Fibroblast of pulmonary artery (primary cell): ENCODE data around the gene UPK1A.

ENCODE experiments used
- DNase-seq: peaks from one replicate; pipeline ENCODE4 v3.0.0-alpha.2; 2010; ENCODE audit warnings: low read depth
- H3K4me3 ChIP-seq: replicated peaks from 2 replicates; pipeline ENCODE4 v1.5.1; 2011; ENCODE audit warnings: low read depth, mild to moderate bottlenecking, control low read depth, low read length, moderate library complexity
- CTCF ChIP-seq: IDR thresholded peaks from 2 replicates; pipeline ENCODE4 v1.5.1; 2011; ENCODE audit warnings: mild to moderate bottlenecking, control low read depth, low read length, inconsistent platforms; ENCODE audit errors: missing control alignments

Gene UPK1A

GRCh38 chr19:35623327-35624010, 42.8 kb upstream of the UPK1A start:
- TF ChIP-seq CTCF: no peak
- no peak for DNase-seq

GRCh38 chr19:35628264-35628564, 38.1 kb upstream of the UPK1A start:
- DNase-seq: no peak
- TF ChIP-seq CTCF: no peak
- H3K4me3 ChIP-seq: peak overlapping the region; percentile 97

More at GRCh38 chr19:35623327-35624010, 42.8 kb upstream of the UPK1A start:
- no peak overlapping the region for H3K4me3 ChIP-seq

- TF ChIP-seq CTCF: no peak
- peak within 1 kb of the TSS; percentile 97 for H3K4me3 ChIP-seq
- DNase-seq: peak; percentile 99
Measured at GRCh38 chr19:35628565-35629331, 37.6 kb upstream of the UPK1A start, which contains the start of gene RBM42. TSS of gene RBM42 (plus strand) at chr19:35629036. CDS start at chr19:35629154, 118 bp downstream.

- DNase-seq: no peak
- H3K4me3 ChIP-seq: peak overlapping the region; percentile 97
- no peak for TF ChIP-seq CTCF
Measured at GRCh38 chr19:35629332-35629633, 37.0 kb upstream of the UPK1A start.

GRCh38 chr19:35633727-35634440, 32.4 kb upstream of the UPK1A start:
- no peak overlapping the region for H3K4me3 ChIP-seq
- no peak for DNase-seq
- TF ChIP-seq CTCF: no peak

- no peak for TF ChIP-seq CTCF
- no peak overlapping the region for H3K4me3 ChIP-seq
- DNase-seq: no peak
Measured at GRCh38 chr19:35636651-35637050, 29.7 kb upstream of the UPK1A start.
